SU-DHL-6 (cell line): ENCODE data around the gene RHEBL1.

Experiments
- CTCF ChIP-seq: fragments of 200-600 bp; sonication (generic); IDR thresholded peaks from one replicate; pipeline ENCODE4 v1.5.1; 2017; ENCODE audit warnings: antibody characterized with exemption, mild to moderate bottlenecking, low read length, moderate library complexity; ENCODE audit not compliant: insufficient read depth, poor library complexity, severe bottlenecking
- EZH2phosphoT487 ChIP-seq: fragments of 200-600 bp; sonication (generic), shearing (Covaris generic); conservative IDR thresholded peaks from 2 replicates; pipeline ENCODE4 v1.6.1; 2018; ENCODE audit warnings: mild to moderate bottlenecking, antibody characterized with exemption, low read length, moderate library complexity, mixed read lengths

- TF ChIP-seq CTCF (no peak), EZH2phosphoT487 (no peak)
Observed at GRCh38 chr12:49100380-49100779, 30.6 kb upstream of the RHEBL1 start.
